Common myeloid progenitor, CD34-positive (primary cell): ENCODE results near the gene TMEM18.

Experiments used
- CTCF ChIA-PET: fragments of 350-600 bp; sonication (Branson Sonifier 250); formaldehyde crosslinking; loops from one replicate; lab custom pipeline; 2021; ENCODE audit warnings: antibody characterized with exemption; lab: Charles Lee
- POLR2A ChIA-PET: fragments of 350-600 bp; sonication (Branson Sonifier 250); formaldehyde crosslinking; loops from one replicate; lab custom pipeline; 2021; ENCODE audit warnings: antibody characterized with exemption; lab: Charles Lee
- DNase-seq, 3 donors: peaks; one replicate each; pipeline versions ENCODE4 v3.0.0 to v3.0.0-alpha.2; 2013
- H3K27ac ChIP-seq, 2 experiments: 1 replicate in 1 of 2; 2 replicates in 1 of 2; pipeline ENCODE4 v1.7.0; 2013; ENCODE audit warnings: inconsistent platforms in 2 of 2, low read length in 2 of 2, mild to moderate bottlenecking in 2 of 2, low read depth in 1 of 2, moderate library complexity in 1 of 2; ENCODE audit not compliant: severe bottlenecking in 2 of 2, insufficient read depth in 1 of 2, poor library complexity in 1 of 2
- H3K27me3 ChIP-seq, 5 experiments: replicated peaks in 2 of 5; 1 replicate in 3 of 5; 2 replicates in 2 of 5; pipeline versions ENCODE4 v1.6.1 to v1.7.0; 2013; ENCODE audit warnings: low read length in 4 of 5, mild to moderate bottlenecking in 2 of 5, moderate library complexity in 2 of 5, inconsistent platforms in 1 of 5; ENCODE audit not compliant: insufficient read depth in 5 of 5, control insufficient read depth in 4 of 5
- H3K36me3 ChIP-seq, 4 experiments: 1 replicate in 2 of 4; 2 replicates in 2 of 4; pipeline versions ENCODE4 v1.6.1 to v1.7.0; 2013; ENCODE audit warnings: low read length in 3 of 4, control low read depth in 1 of 4, mild to moderate bottlenecking in 1 of 4; ENCODE audit not compliant: control insufficient read depth in 4 of 4, insufficient read depth in 4 of 4
- H3K4me1 ChIP-seq, 4 experiments: 1 replicate in 3 of 4; 2 replicates in 1 of 4; pipeline versions ENCODE4 v1.6.1 to v1.7.1; 2013; ENCODE audit warnings: low read length in 3 of 4, mild to moderate bottlenecking in 3 of 4, control low read depth in 1 of 4, inconsistent platforms in 1 of 4, moderate library complexity in 1 of 4; ENCODE audit not compliant: control insufficient read depth in 4 of 4, insufficient read depth in 4 of 4; ENCODE audit errors: control extremely low read depth in 1 of 4
- H3K4me3 ChIP-seq, 7 experiments: 1 replicate in 4 of 7; 2 replicates in 3 of 7; pipeline versions ENCODE4 v1.5.1 to v1.7.0; 2013; ENCODE audit warnings: mild to moderate bottlenecking in 7 of 7, low read length in 6 of 7, moderate library complexity in 6 of 7, inconsistent platforms in 2 of 7, low read depth in 2 of 7, control low read depth in 1 of 7; ENCODE audit not compliant: insufficient read depth in 4 of 7, control insufficient read depth in 1 of 7; ENCODE audit errors: extremely low read depth in 1 of 7
- H3K9me3 ChIP-seq, 5 experiments: 1 replicate in 4 of 5; 2 replicates in 1 of 5; pipeline versions ENCODE4 v1.6.1 to v1.7.1; 2013; ENCODE audit warnings: low read length in 4 of 5, mild to moderate bottlenecking in 2 of 5, inconsistent platforms in 1 of 5, low read depth in 1 of 5, moderate library complexity in 1 of 5; ENCODE audit not compliant: control insufficient read depth in 4 of 5, insufficient read depth in 2 of 5; ENCODE audit errors: control extremely low read depth in 1 of 5
- WGBS: methylation state at CpG from one replicate; pipeline ENCODE4 v1.1.5; 2013; ENCODE audit not compliant: insufficient coverage; 5-methylcytosine and 5-hydroxymethylcytosine counted together

TMEM18 gene

DNA sequence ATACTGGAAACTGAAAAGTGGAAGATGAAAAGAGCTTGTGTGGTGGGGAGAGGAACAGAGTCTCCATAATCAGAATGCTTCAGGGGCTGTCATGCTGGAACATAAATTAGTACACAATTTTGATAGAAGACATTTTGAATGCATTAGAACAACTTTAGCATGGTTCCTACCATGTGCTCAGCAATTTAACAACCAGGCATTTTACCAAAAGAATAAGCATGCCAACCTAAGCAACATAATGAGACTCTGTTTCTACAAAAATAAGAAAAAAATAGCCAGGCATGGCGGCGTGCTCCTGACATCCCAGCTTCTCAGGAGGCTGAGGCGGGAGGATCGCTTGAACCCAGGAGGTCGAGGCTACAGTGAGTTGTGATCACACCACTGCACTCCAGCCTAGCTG is 40.5 kb upstream of the TMEM18 start:
- no peak for DNase-seq
- H3K4me3 ChIP-seq = no peak overlapping the region
- no peaks in the 10 kb centered on the region for H3K4me1 ChIP-seq
- WGBS = 96% methylated on average over 3 of the region's 5 CpGs
- H3K27ac ChIP-seq = no peak overlapping the region
- no peaks in the 10 kb centered on the region for H3K9me3 ChIP-seq
- POLR2A ChIA-PET = no interaction called here
- CTCF ChIA-PET = no interaction called here
- H3K36me3 ChIP-seq = no peaks in the 10 kb centered on the region
- H3K27me3 ChIP-seq = peaks cover 0 to 17% (median 4%) of the 10 kb centered on the region in 5 experiments

DNA sequence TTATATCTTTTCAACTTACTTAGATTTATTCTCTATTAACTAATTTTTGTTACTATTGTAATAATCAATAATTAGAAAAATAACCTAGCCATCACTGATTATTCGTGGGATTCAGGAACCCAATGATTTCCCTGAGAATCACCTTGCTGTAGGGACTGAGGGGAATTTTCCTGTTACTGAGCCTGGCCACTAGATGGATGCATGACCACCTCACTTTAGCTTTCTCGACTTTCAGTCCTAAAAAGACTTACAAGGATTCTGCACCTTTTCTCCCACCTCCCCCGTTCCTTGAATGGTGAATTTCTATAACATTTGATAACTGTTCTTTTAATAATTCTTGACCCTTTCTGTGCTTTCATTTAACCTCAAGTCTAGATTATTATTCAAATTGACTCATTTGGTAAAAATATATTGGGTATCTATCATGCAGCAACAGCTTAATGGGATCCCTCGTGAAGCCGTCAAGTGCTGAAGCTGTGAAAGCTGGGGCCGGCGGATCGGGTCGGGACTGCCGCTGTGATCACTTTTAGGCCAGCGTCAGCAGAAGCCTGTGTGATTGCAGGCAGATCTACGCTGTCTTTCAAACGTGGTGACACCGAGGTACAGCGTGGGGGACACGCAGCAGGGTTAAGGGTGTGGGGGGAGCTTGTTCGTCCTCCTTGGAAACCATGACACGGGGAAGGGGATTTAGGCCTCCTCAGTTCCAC is 38.8 kb upstream of the TMEM18 start:
- ChIA-PET CTCF (interaction anchor here (1.1 to 1.7 kb wide), 9 partner anchors 8 to 833 kb away, joined by 3 to 5 read pairs (median 4); no protein-coding TSS in a partner anchor), POLR2A (no interaction called here)
- Histone ChIP-seq H3K9me3 (no peaks in the 10 kb centered on the region), H3K4me3 (no peak overlapping the region), H3K27ac (no peak overlapping the region), H3K36me3 (no peaks in the 10 kb centered on the region), H3K27me3 (peaks cover 4 to 17% (median 4%) of the 10 kb centered on the region in 5 experiments), H3K4me1 (no peaks in the 10 kb centered on the region)
- no peak for DNase-seq
- 71% methylated on average over 17 of the region's 18 CpGs for WGBS

DNA sequence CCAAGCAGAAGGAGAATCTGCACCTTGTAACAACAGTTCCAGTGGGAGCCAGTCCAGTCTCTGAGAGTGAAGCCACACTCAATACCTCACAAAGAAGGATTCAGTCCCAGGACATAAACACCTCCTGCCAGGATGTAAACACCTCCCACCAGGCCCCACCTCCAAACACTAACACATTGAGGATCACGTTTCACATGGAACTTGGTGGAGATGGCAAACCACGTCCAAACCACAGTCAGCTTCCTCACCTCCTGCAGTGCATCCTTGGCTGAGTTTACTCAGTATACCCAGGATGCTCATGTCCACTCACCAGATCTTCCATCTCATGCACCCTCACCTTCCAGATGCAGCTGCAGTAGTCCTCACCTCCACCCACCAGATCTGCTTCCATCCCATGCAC is 37.8 kb upstream of the TMEM18 start:
- WGBS = 20% methylated on average over 1 of the region's 2 CpGs
- no peak for DNase-seq
- Histone ChIP-seq H3K4me3 (no peak overlapping the region), H3K27ac (no peak overlapping the region), H3K36me3 (no peaks in the 10 kb centered on the region), H3K9me3 (no peaks in the 10 kb centered on the region), H3K27me3 (peaks cover 4 to 23% (median 8%) of the 10 kb centered on the region in 5 experiments), H3K4me1 (no peaks in the 10 kb centered on the region)
- POLR2A ChIA-PET = no interaction called here
- CTCF ChIA-PET = interaction anchor here (0.9 to 1.7 kb wide), 10 partner anchors 12 to 836 kb away, joined by 3 to 7 read pairs (median 4); no protein-coding TSS in a partner anchor

DNA sequence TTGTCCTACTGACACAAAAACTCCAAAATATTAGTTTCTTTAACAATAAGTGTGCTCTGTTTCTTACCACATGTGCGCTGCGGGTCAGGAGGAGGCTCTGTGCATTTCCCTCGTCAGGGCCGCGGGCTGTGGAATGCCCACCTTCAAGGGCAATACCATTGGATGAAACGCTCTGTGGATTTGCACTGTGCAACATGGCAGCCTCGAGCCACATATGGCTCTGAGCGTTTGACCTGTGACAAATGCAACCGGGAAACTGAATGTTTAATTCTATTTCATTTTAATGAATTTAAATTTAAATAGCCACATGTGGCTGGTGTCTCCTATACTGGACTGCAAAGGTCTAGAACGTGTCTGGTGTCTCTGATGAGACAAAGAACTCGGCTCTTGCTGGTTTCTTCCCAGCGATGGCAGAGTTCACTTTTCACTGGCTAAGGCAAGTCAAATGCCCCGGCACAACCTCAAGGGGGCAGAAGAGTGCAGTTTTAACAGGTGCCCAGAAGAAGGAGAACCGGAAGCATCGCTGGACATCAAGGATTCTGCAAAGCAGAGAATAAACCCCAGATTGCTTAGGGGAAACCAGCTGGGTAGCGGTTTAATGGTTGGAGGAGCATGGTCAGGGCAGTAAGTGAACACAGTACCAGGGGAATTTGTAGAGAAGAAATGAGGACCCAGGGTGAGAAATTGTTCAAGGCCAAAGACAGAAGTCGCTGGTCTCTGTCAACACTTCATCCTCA is 37.0 kb upstream of the TMEM18 start:
- H3K36me3 ChIP-seq = no peaks in the 10 kb centered on the region
- peak; percentile 27 to 61 (median 51) for DNase-seq
- no peak overlapping the region for H3K27ac ChIP-seq
- H3K9me3 ChIP-seq = no peaks in the 10 kb centered on the region
- ChIA-PET POLR2A (no interaction called here), CTCF (interaction anchor here (0.6 to 1.5 kb wide), 5 partner anchors 17 to 837 kb away, joined by 3 to 7 read pairs (median 4); no protein-coding TSS in a partner anchor)
- 62% methylated on average over 14 of the region's 17 CpGs for WGBS
- no peaks in the 10 kb centered on the region for H3K4me1 ChIP-seq
- H3K27me3 ChIP-seq = peaks cover 4 to 20% (median 8%) of the 10 kb centered on the region in 5 experiments
- H3K4me3 ChIP-seq = no peak overlapping the region

DNA sequence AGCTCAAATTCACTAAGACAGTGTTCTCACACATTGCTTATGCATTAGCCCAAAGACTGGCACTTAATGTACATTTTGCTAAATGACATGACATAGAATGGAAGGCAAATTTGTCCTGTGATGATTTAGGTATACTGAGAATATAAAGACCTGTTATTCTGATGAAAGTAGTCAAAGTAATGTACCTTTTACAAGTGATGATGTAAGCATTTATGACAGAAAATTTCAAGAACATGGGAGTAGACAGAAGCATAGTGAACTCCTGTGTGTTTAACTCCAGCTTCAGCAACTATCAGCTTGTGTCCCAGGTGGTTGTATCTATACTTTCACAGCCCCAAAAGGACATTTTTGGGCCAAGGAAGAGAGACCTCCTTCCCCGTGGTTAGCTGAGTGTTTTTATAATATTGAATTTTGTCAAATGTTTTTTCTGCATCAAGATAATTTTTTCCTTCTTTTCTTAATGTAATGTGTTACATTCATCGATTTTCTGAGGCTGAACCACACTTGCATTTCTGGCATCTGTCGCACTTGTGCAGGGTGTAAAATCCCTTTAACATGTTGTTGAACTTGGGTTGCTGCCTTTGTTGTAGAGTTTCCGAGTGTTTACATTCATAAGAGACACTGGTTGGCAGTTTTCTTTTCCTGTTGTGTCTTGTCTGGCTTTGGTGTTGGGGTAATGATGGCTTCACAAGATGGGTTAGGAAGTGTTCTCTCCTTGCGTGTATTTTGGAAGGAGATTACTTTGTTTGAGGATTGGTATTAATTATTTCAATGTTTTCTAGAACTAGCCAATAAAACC is 33.9 kb upstream of the TMEM18 start:
- DNase-seq = no peak
- ChIA-PET CTCF (interaction anchor here (1.2 kb wide), 1 partner anchor 835 kb away, joined by 3 read pairs; no protein-coding TSS in a partner anchor), POLR2A (no interaction called here)
- Histone ChIP-seq H3K4me1 (no peaks in the 10 kb centered on the region), H3K27ac (no peak overlapping the region), H3K36me3 (no peaks in the 10 kb centered on the region), H3K27me3 (peaks cover 4 to 14% (median 5%) of the 10 kb centered on the region in 5 experiments), H3K9me3 (no peaks in the 10 kb centered on the region), H3K4me3 (no peak overlapping the region)
- WGBS = no CpG with 5 or more reads among the region's 5 CpGs

DNA sequence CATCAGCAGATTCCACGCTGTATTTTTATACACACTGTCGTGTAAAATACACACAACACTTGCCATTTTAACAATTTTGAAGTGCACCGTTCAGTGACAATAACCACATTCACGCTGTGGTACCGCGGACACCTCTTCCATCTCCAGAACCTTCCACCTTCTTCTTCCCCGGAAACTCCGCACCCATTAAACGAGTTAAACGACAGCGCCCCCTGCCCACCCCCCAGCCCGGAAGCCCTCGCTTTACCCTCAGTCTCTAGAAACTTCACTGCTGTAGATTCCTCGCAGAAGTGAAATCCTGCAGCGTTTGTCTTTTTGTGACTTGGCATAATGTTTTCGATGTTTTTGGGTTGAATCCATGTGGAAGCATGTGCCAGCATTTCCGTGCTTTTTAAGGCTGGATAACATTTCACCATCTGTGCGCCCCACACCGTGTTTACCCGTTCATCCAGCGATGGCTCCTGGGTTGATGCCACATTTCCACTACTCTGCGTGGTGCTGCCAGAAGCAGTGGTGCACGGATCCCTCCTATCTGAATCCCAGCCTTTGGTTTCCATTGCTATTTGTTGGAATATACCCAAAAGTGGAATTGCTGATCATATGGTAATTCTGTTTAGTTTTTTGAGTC is 32.0 kb upstream of the TMEM18 start:
- CTCF ChIA-PET = no interaction called here

More for the DNA sequence above, 32.0 kb upstream of the TMEM18 start:
- H3K27me3 ChIP-seq = peaks cover 4 to 12% (median 5%) of the 10 kb centered on the region in 5 experiments
- no peaks in the 10 kb centered on the region for H3K36me3 ChIP-seq
- H3K27ac ChIP-seq = no peak overlapping the region
- H3K9me3 ChIP-seq = no peaks in the 10 kb centered on the region
- H3K4me1 ChIP-seq = no peaks in the 10 kb centered on the region
- no peak overlapping the region for H3K4me3 ChIP-seq
- no peak for DNase-seq
- POLR2A ChIA-PET = no interaction called here
- WGBS = 87% methylated on average over 20 of the region's 23 CpGs
